ENCODE data around the gene SLC47A1. TPM values are rescaled to one million over a fixed set of nuclear protein-coding genes. Genes with fewer than 3 reads are reported as not detected.

SLC47A1 gene
- total RNA-seq, 2 experiments from 2014 or later: not detected

GRCh38 chr17:19568016-19568350, 34.3 kb downstream of the SLC47A1 start:
- Histone ChIP-seq H3K4me1 (ENCODE audit: insufficient read depth, low read length) (peaks cover 6% of the 10 kb centered on the region), H3K36me3 (ENCODE audit: insufficient read depth, low read length) (no peaks in the 10 kb centered on the region), H3K4me3 (ENCODE audit: low read length) (no peak overlapping the region), H3K27ac (ENCODE audit: low read depth in 1 of 2, low read length in 2 of 2) (no peak overlapping the region), H3K27me3 (ENCODE audit: control insufficient read depth in 1 of 2, insufficient read depth in 2 of 2, low read length in 2 of 2) (no peaks in the 10 kb centered on the region), H3K9me3 (ENCODE audit: control insufficient read depth in 1 of 2, insufficient read depth in 1 of 2, low read length in 2 of 2) (no peaks in the 10 kb centered on the region)
- DNase-seq: no peak
- no peaks in the 10 kb centered on the region for H3K9me3 Mint-ChIP-seq
- ChIA-PET CTCF (interaction anchor here (0.6 to 0.9 kb wide), 3 partner anchors 22 to 371 kb away, joined by 3 to 4 read pairs (median 3); no protein-coding TSS in a partner anchor), POLR2A (no interaction called here)
- intact Hi-C loops (cut with DNase I, micrococcal nuclease): no loop called here
- no peak overlapping the region for H3K27ac Mint-ChIP-seq
- H3K4me3 Mint-ChIP-seq: no peak overlapping the region
- H3K4me1 Mint-ChIP-seq (ENCODE audit: low read depth): peaks cover 5% of the 10 kb centered on the region
- no peak for TF ChIP-seq CTCF (IDR thresholded peaks at IDR 0.05)
- no peaks in the 10 kb centered on the region for H3K36me3 Mint-ChIP-seq (ENCODE audit: low read depth)
- ATAC-seq (ENCODE audit: poor library complexity): no peak
- peaks cover 11% of the 10 kb centered on the region for H3K27me3 Mint-ChIP-seq

GRCh38 chr17:19569785-19570543, 36.3 kb downstream of the SLC47A1 start:
- Mint-ChIP-seq H3K9me3 (no peaks in the 10 kb centered on the region), H3K36me3 (ENCODE audit: low read depth) (no peaks in the 10 kb centered on the region), H3K27me3 (peaks cover 12% of the 10 kb centered on the region), H3K4me1 (ENCODE audit: low read depth) (peaks cover 5% of the 10 kb centered on the region), H3K27ac (no peak overlapping the region), H3K4me3 (no peak overlapping the region)
- DNase-seq (no peak), ATAC-seq (ENCODE audit: poor library complexity) (no peak)
- Histone ChIP-seq H3K4me1 (ENCODE audit: insufficient read depth, low read length) (peaks cover 6% of the 10 kb centered on the region), H3K27ac (ENCODE audit: low read depth in 1 of 2, low read length in 2 of 2) (no peak overlapping the region), H3K9me3 (ENCODE audit: control insufficient read depth in 1 of 2, insufficient read depth in 1 of 2, low read length in 2 of 2) (no peaks in the 10 kb centered on the region), H3K36me3 (ENCODE audit: insufficient read depth, low read length) (no peaks in the 10 kb centered on the region), H3K27me3 (ENCODE audit: control insufficient read depth in 1 of 2, insufficient read depth in 2 of 2, low read length in 2 of 2) (no peaks in the 10 kb centered on the region), H3K4me3 (ENCODE audit: low read length) (no peak overlapping the region)
- no peak for TF ChIP-seq CTCF (IDR thresholded peaks at IDR 0.05)
- intact Hi-C loops (cut with DNase I, micrococcal nuclease): no loop called here
- POLR2A ChIA-PET: no interaction called here
- CTCF ChIA-PET: no interaction called here

GRCh38 chr17:19570544-19571062, 36.9 kb downstream of the SLC47A1 start:
- intact Hi-C loops (cut with DNase I, micrococcal nuclease): no loop called here
- Mint-ChIP-seq H3K4me3 (no peak overlapping the region), H3K27me3 (peaks cover 10% of the 10 kb centered on the region), H3K36me3 (ENCODE audit: low read depth) (no peaks in the 10 kb centered on the region), H3K4me1 (ENCODE audit: low read depth) (peaks cover 5% of the 10 kb centered on the region), H3K27ac (no peak overlapping the region), H3K9me3 (no peaks in the 10 kb centered on the region)
- no peak for DNase-seq
- Histone ChIP-seq H3K27me3 (ENCODE audit: control insufficient read depth in 1 of 2, insufficient read depth in 2 of 2, low read length in 2 of 2) (no peaks in the 10 kb centered on the region), H3K36me3 (ENCODE audit: insufficient read depth, low read length) (no peaks in the 10 kb centered on the region), H3K4me3 (ENCODE audit: low read length) (no peak overlapping the region), H3K27ac (ENCODE audit: low read depth in 1 of 2, low read length in 2 of 2) (no peak overlapping the region), H3K9me3 (ENCODE audit: control insufficient read depth in 1 of 2, insufficient read depth in 1 of 2, low read length in 2 of 2) (no peaks in the 10 kb centered on the region), H3K4me1 (ENCODE audit: insufficient read depth, low read length) (peaks cover 6% of the 10 kb centered on the region)
- ChIA-PET CTCF (no interaction called here), POLR2A (no interaction called here)
- ATAC-seq (ENCODE audit: poor library complexity): no peak
- TF ChIP-seq CTCF (IDR thresholded peaks at IDR 0.05): no peak
